Peyer's patch (tissue), 4 donors: Measurements from ENCODE around the gene WNT9B. TPM values are rescaled to one million over a fixed set of nuclear protein-coding genes. Genes with fewer than 3 reads are reported as not detected.

Experiments used
- DNase-seq, 3 donors: peaks; one replicate each; pipeline ENCODE4 v3.0.0-alpha.2; 2017 to 2019
- H3K27ac ChIP-seq, 4 donors: fragments of 200-600 bp; sonication (generic); one replicate each; pipeline ENCODE4 v1.5.1; 2016 to 2019
- H3K27me3 ChIP-seq, 2 donors: fragments of 200-600 bp; sonication (generic); one replicate each; pipeline ENCODE4 v1.5.1; 2019
- H3K36me3 ChIP-seq, 3 donors: fragments of 200-600 bp; sonication (generic); one replicate each; pipeline ENCODE4 v1.5.1; 2016 to 2019
- H3K4me1 ChIP-seq, 4 donors: fragments of 200-600 bp; sonication (generic); one replicate each; pipeline ENCODE4 v1.5.1; 2016 to 2019
- H3K4me3 ChIP-seq, 4 donors: fragments of 200-600 bp; sonication (generic); 1 replicate in 3 of 4; 2 replicates in 1 of 4; pipeline ENCODE4 v1.5.1; 2016 to 2019; ENCODE audit warnings: mild to moderate bottlenecking in 1 of 4
- H3K9me3 ChIP-seq, 4 donors: fragments of 200-600 bp; sonication (generic); one replicate each; pipeline ENCODE4 v1.5.1; 2016 to 2019; ENCODE audit warnings: mild to moderate bottlenecking in 1 of 4
- CTCF ChIP-seq, 6 experiments: fragments of 450-650 bp in 4 of 6; fragments of 200-600 bp in 2 of 6; sonication (generic) in 1 of 6; IDR thresholded peaks; one replicate each; pipeline ENCODE4 v1.5.1; 2017 to 2019; ENCODE audit warnings: antibody characterized with exemption in 6 of 6, mild to moderate bottlenecking in 3 of 6, moderate library complexity in 1 of 6
- POLR2A ChIP-seq, 2 donors: fragments of 450-650 bp; IDR thresholded peaks; one replicate each; pipeline ENCODE4 v1.5.1; 2017; ENCODE audit warnings: antibody characterized with exemption in 2 of 2, mild to moderate bottlenecking in 2 of 2, moderate library complexity in 2 of 2
- total RNA-seq, 4 donors: library from RNA; depleted of rRNA; stranded (reverse); fragments of >200 nt; gene quantifications; one replicate each; pipeline ENCODE4 v1.1.0, GENCODE V29; 2016

The WNT9B gene
- total RNA-seq, 4 donors from 2014 or later: 0.67 TPM; not detected in 3

DNA sequence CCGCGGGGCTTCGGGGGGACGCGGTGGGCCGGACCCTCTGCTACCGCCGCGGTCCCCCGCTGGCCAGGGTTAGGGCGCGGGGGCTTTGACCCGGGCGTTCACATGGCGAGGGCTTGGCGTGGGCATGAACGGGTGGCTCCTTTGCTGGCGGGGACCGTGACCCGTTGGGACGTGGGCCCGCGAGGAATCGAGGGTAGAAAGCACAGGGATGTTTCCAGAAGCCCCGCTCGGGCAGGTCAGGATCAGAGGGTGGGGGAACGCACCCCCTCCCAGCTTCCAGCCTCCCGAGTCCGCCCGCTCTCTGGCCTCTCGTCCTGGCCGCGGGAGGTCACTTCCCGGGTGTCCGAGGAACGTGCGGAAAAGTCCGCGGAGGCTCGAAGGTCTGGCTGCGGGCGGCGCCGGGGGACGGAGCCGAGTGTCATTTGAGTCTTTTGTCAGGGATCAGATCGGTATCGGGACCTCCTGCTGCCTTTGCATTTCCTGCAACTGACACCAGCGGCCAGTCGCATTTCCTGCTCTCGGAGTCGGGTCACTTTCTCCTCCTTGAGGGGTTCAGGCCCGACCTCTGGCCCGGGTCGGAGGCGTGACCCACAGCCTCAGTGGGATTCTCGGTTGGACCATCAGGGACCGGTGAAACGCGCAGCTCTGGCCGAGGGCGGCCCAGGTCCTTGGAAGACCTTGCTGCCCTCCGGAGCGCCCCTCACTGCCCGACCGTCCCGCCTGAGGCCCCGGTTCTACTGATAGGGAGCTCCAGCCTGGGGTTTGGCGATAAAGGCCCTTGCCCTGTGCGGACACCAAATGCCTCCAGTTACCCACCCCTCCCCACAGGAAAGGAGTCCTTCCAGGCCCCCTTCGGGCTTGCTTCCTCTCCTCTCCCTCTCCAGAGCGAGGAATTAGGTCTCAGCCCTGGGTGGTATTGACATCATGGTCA, 32.2 kb upstream of the WNT9B start:
- H3K4me3 ChIP-seq: peak overlapping the region; percentile 28 to 52 (median 46)
- H3K36me3 ChIP-seq: no peaks in the 10 kb centered on the region
- TF ChIP-seq POLR2A (IDR thresholded peaks at IDR 0.05): no peak
- no peak overlapping the region for H3K27ac ChIP-seq
- no peaks in the 10 kb centered on the region for H3K9me3 ChIP-seq
- peaks cover 0 to 20% (median 15%) of the 10 kb centered on the region in 4 donors for H3K4me1 ChIP-seq
- peak in 2 of 3 donors; percentile 17 to 48 for DNase-seq
- H3K27me3 ChIP-seq: peaks cover 0 to 49% of the 10 kb centered on the region in 2 donors

GRCh38 chr17:46819906-46820351, 31.5 kb upstream of the WNT9B start:
- Histone ChIP-seq H3K4me3 (no peak overlapping the region), H3K27me3 (peaks cover 0 to 49% of the 10 kb centered on the region in 2 donors), H3K36me3 (no peaks in the 10 kb centered on the region)

GRCh38 chr17:46820592-46821450, 30.6 kb upstream of the WNT9B start:
- H3K27ac ChIP-seq: no peak overlapping the region
- TF ChIP-seq CTCF (IDR thresholded peaks at IDR 0.05): no peak
- no peak for TF ChIP-seq POLR2A (IDR thresholded peaks at IDR 0.05)
- peaks cover 0 to 20% (median 15%) of the 10 kb centered on the region in 4 donors for H3K4me1 ChIP-seq
- H3K36me3 ChIP-seq: no peaks in the 10 kb centered on the region
- H3K4me3 ChIP-seq: no peak overlapping the region
- H3K27me3 ChIP-seq: peaks cover 0 to 49% of the 10 kb centered on the region in 2 donors
- DNase-seq: no peak
- H3K9me3 ChIP-seq: no peaks in the 10 kb centered on the region

More at GRCh38 chr17:46819906-46820351, 31.5 kb upstream of the WNT9B start:
- H3K4me1 ChIP-seq: peaks cover 0 to 20% (median 15%) of the 10 kb centered on the region in 4 donors
- DNase-seq: no peak
- no peak overlapping the region for H3K27ac ChIP-seq
- no peak for TF ChIP-seq POLR2A (IDR thresholded peaks at IDR 0.05)
- no peak for TF ChIP-seq CTCF (IDR thresholded peaks at IDR 0.05)
- H3K9me3 ChIP-seq: no peaks in the 10 kb centered on the region

GRCh38 chr17:46821482-46822387, 29.6 kb upstream of the WNT9B start:
- TF ChIP-seq POLR2A (IDR thresholded peaks at IDR 0.05) (no peak), CTCF (IDR thresholded peaks at IDR 0.05) (no peak)
- H3K27me3 ChIP-seq: peaks cover 0 to 48% of the 10 kb centered on the region in 2 donors
- H3K4me1 ChIP-seq: peaks cover 0 to 20% (median 15%) of the 10 kb centered on the region in 4 donors

DNA sequence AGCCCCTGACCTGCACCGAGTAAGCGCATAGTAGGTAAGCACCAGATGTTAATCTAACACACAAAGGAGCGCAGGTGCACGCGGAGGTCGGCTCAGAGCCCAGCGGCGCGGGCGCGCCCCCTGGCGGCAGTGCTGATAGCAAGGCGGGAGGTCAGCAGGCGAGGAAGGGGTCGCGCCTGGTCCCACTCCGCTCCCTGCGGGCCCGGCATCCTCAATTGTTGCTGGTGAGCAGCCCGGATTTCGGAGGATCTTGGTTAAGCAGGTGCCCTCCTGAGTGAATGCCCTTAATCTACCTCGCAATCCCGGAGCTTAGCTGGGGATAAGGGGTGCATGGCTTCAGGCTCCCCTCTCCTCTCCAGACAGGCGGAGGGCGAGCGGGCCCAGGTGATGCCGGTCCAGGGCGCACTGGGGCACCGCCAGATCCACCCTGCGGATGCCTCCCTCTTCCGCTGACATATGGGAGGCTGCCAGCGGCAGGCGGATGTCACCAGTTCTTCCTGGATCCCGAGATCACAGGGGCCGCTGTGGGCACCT, 28.9 kb upstream of the WNT9B start:
- H3K4me1 ChIP-seq: peaks cover 0 to 20% (median 15%) of the 10 kb centered on the region in 4 donors

More at GRCh38 chr17:46821482-46822387, 29.6 kb upstream of the WNT9B start:
- Histone ChIP-seq H3K4me3 (no peak overlapping the region), H3K27ac (no peak overlapping the region), H3K36me3 (no peaks in the 10 kb centered on the region), H3K9me3 (no peaks in the 10 kb centered on the region)
- DNase-seq: no peak

More for the DNA sequence above, 28.9 kb upstream of the WNT9B start:
- peaks cover 0 to 41% of the 10 kb centered on the region in 2 donors for H3K27me3 ChIP-seq
- no peak overlapping the region for H3K27ac ChIP-seq
- DNase-seq: peak in 2 of 3 donors; percentile 64 to 68
- TF ChIP-seq POLR2A (IDR thresholded peaks at IDR 0.05) (no peak), CTCF (IDR thresholded peaks at IDR 0.05) (peak in 5 of 6 experiments; percentile 14 to 73 (median 57))
- no peaks in the 10 kb centered on the region for H3K9me3 ChIP-seq
- no peak overlapping the region for H3K4me3 ChIP-seq
- H3K36me3 ChIP-seq: no peaks in the 10 kb centered on the region
